ENCODE measurements around the gene VPS26C. TPM values are rescaled to one million over a fixed set of nuclear protein-coding genes. Genes with fewer than 3 reads are reported as not detected.

VPS26C gene
- total RNA-seq, 1 experiment from 2014 or later: 42.1 TPM

DNA sequence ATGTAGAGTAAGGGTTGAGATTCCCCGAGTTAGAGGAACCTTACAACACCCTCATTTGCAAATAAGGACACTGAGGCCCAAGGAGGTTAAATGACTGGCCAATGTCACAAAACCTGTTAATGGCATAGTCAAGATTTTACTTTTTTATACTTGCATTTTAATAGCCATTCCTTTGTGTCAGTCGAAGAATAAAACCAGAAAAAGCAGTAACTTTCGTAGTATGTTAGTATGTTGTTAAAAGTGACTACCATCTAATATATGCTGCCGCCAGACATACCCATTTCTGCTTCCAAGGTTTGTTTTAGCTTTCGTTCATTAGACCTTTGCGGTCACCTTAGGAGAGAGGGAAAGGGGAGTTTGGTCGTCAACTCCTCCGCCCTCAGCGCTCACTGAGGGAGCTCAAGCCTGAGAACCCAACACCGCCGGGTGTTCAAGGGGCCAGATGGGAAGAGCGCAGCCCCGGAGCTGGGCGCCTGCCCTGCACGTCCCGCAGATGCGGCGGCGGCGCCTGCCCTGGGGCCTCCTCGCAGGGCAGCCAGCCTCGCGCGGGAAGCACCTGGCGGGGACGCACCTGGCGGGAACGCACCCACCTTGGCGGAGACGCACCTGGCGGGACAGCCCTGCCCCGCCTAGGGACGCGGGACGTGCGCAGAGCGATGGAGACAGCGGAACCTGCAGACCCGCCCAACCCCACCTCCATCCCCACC is 466 bp downstream of the VPS26C start:
- ATAC-seq (peak; percentile 42), DNase-seq (ENCODE audit: low read depth, low spot score) (no peak)
- intact Hi-C loops (cut with micrococcal nuclease): loop anchor here (1.0 to 2.0 kb wide), 2 partner anchors 100 to 296 kb away; partner anchors contain the start of gene DYRK1A
- ChIA-PET CTCF (no interaction called here), RAD21 (ENCODE audit: low non-redundant PET in 1 of 2, low total read pairs in 2 of 2, uncharacterized antibody in 2 of 2, unreplicated experiment in 2 of 2) (no interaction called here), POLR2A (interaction anchor here (0.5 to 1.8 kb wide), 9 partner anchors 8 to 197 kb away, joined by 3 to 4 read pairs (median 3); no protein-coding TSS in a partner anchor)
- TF ChIP-seq POLR2A (IDR thresholded peaks at IDR 0.05; ENCODE audit: borderline replicate concordance, extremely low read depth, insufficient read depth, insufficient read length) (no peak), SIN3A (IDR thresholded peaks at IDR 0.05; ENCODE audit: low read depth) (no peak), CBX3 (IDR thresholded peaks at IDR 0.05; ENCODE audit: low read depth) (no peak), SRF (IDR thresholded peaks at IDR 0.05; ENCODE audit: low read depth) (no peak), YY1 (IDR thresholded peaks at IDR 0.05; ENCODE audit: extremely low read depth, insufficient replicate concordance, low read depth, low read length) (no peak), EZH2 (IDR thresholded peaks at IDR 0.05) (no peak), ZFX (IDR thresholded peaks at IDR 0.05) (no peak; the same call in 1 of the 2 replicates), EGR1 (IDR thresholded peaks at IDR 0.05; ENCODE audit: low read depth) (no peak), ZNF274 (IDR thresholded peaks at IDR 0.05; ENCODE audit: low read depth, low read length) (no peak), JUND (IDR thresholded peaks at IDR 0.05) (no peak), TCF7L2 (IDR thresholded peaks at IDR 0.05; ENCODE audit: borderline replicate concordance, extremely low read depth, insufficient read depth, insufficient read length) (no peak)
- TF ChIP-seq, protein P1, sequence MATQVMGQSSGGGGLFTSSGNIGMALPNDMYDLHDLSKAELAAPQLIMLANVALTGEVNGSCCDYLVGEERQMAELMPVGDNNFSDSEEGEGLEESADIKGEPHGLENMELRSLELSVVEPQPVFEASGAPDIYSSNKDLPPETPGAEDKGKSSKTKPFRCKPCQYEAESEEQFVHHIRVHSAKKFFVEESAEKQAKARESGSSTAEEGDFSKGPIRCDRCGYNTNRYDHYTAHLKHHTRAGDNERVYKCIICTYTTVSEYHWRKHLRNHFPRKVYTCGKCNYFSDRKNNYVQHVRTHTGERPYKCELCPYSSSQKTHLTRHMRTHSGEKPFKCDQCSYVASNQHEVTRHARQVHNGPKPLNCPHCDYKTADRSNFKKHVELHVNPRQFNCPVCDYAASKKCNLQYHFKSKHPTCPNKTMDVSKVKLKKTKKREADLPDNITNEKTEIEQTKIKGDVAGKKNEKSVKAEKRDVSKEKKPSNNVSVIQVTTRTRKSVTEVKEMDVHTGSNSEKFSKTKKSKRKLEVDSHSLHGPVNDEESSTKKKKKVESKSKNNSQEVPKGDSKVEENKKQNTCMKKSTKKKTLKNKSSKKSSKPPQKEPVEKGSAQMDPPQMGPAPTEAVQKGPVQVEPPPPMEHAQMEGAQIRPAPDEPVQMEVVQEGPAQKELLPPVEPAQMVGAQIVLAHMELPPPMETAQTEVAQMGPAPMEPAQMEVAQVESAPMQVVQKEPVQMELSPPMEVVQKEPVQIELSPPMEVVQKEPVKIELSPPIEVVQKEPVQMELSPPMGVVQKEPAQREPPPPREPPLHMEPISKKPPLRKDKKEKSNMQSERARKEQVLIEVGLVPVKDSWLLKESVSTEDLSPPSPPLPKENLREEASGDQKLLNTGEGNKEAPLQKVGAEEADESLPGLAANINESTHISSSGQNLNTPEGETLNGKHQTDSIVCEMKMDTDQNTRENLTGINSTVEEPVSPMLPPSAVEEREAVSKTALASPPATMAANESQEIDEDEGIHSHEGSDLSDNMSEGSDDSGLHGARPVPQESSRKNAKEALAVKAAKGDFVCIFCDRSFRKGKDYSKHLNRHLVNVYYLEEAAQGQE (IDR thresholded peaks at IDR 0.05; ENCODE audit: low read depth): no peak
- TF ChIP-seq, protein P2, sequence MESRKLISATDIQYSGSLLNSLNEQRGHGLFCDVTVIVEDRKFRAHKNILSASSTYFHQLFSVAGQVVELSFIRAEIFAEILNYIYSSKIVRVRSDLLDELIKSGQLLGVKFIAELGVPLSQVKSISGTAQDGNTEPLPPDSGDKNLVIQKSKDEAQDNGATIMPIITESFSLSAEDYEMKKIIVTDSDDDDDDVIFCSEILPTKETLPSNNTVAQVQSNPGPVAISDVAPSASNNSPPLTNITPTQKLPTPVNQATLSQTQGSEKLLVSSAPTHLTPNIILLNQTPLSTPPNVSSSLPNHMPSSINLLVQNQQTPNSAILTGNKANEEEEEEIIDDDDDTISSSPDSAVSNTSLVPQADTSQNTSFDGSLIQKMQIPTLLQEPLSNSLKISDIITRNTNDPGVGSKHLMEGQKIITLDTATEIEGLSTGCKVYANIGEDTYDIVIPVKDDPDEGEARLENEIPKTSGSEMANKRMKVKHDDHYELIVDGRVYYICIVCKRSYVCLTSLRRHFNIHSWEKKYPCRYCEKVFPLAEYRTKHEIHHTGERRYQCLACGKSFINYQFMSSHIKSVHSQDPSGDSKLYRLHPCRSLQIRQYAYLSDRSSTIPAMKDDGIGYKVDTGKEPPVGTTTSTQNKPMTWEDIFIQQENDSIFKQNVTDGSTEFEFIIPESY (IDR thresholded peaks at IDR 0.05; ENCODE audit: extremely low read depth, insufficient replicate concordance, low read length): no peak
- TF ChIP-seq, protein P3, sequence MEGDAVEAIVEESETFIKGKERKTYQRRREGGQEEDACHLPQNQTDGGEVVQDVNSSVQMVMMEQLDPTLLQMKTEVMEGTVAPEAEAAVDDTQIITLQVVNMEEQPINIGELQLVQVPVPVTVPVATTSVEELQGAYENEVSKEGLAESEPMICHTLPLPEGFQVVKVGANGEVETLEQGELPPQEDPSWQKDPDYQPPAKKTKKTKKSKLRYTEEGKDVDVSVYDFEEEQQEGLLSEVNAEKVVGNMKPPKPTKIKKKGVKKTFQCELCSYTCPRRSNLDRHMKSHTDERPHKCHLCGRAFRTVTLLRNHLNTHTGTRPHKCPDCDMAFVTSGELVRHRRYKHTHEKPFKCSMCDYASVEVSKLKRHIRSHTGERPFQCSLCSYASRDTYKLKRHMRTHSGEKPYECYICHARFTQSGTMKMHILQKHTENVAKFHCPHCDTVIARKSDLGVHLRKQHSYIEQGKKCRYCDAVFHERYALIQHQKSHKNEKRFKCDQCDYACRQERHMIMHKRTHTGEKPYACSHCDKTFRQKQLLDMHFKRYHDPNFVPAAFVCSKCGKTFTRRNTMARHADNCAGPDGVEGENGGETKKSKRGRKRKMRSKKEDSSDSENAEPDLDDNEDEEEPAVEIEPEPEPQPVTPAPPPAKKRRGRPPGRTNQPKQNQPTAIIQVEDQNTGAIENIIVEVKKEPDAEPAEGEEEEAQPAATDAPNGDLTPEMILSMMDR (IDR thresholded peaks at IDR 0.05 in 2 of 3, conservative IDR thresholded peaks at IDR 0.05 in 1 of 3; ENCODE audit: borderline replicate concordance in 1 of 3, insufficient read depth in 1 of 3, low read depth in 2 of 3, low read length in 2 of 3): no peak
- H3K9ac ChIP-seq (ENCODE audit: low read length): peak overlapping the region; percentile 90
- BruUV-seq (replicated peaks): TSS peak; percentile 71
- H3K9me3 ChIP-seq (ENCODE audit: control insufficient read depth in 1 of 2, insufficient read depth in 1 of 2, low read depth in 1 of 2, low read length in 2 of 2): no peaks in the 10 kb centered on the region
- H3K9me2 ChIP-seq (ENCODE audit: insufficient read depth): no peaks in the 10 kb centered on the region
- no peaks in the 10 kb centered on the region for H3K36me3 ChIP-seq (ENCODE audit: control insufficient read depth in 1 of 2, insufficient read depth in 2 of 2, low read length in 2 of 2)
- no peak overlapping the region for H2AFZ ChIP-seq (ENCODE audit: low read depth, low read length, poor library complexity, severe bottlenecking)
- H3K27ac ChIP-seq (ENCODE audit: low read depth, low read length): peak overlapping the region; percentile 97
- H4K20me1 ChIP-seq (ENCODE audit: insufficient read depth): no peaks in the 10 kb centered on the region
- no peaks in the 10 kb centered on the region for H3K27me3 ChIP-seq (ENCODE audit: insufficient read depth, low read length)
- peaks cover 5 to 34% of the 10 kb centered on the region in 2 experiments for H3K4me1 ChIP-seq (ENCODE audit: control insufficient read depth in 1 of 2, insufficient read depth in 2 of 2, low read length in 2 of 2)
- peak overlapping the region; percentile 73 for H3K4me2 ChIP-seq (ENCODE audit: low read length)
- H3K79me2 ChIP-seq (ENCODE audit: insufficient read depth, low read length): peaks cover 54% of the 10 kb centered on the region
- peak overlapping the region; percentile 63 to 82 for H3K4me3 ChIP-seq (replicated peaks in 1 of 2; ENCODE audit: low read depth in 1 of 2, low read length in 2 of 2)
